H1 (cell line): ENCODE measurements around the gene SNTG2. TPM values are rescaled to one million over a fixed set of nuclear protein-coding genes. Genes with fewer than 3 reads are reported as not detected.

ENCODE experiments used
- ATF2 ChIP-seq: IDR thresholded peaks from 2 replicates; pipeline ENCODE4 v1.6.1; 2012; ENCODE audit warnings: low read length, inconsistent platforms
- EGR1 ChIP-seq: IDR thresholded peaks from 2 replicates; pipeline ENCODE4 v1.6.1; 2011; ENCODE audit warnings: low read depth, low read length, borderline replicate concordance
- TAF1 ChIP-seq: IDR thresholded peaks from 2 replicates; pipeline ENCODE4 v1.6.1; 2011; ENCODE audit warnings: mild to moderate bottlenecking, low read depth, low read length
- polyA plus RNA-seq, 7 experiments: library from polyadenylated mRNA; depleted of rRNA in 3 of 7; stranded (reverse) in 5 of 7; unstranded in 2 of 7; fragments of >200 nt in 5 of 7; fragments of 200-250 nt in 2 of 7; gene quantifications; 1 replicate in 5 of 7; 2 replicates in 1 of 7; 4 replicates in 1 of 7; pipeline versions ENCODE4 v1.2.1 to v1.2.3, GENCODE V29; 2011 to 2013; ENCODE audit warnings: missing spikeins in 2 of 7, mixed read lengths in 2 of 7
- total RNA-seq: library from RNA; stranded (reverse); fragmentation: NEBNext Ultra II Directional; extraction: Animal tissue kit (Norgen Biotek cat#: 25700); gene quantifications from 2 replicates; pipeline ENCODE4 v1.2.1, GENCODE V29; 2021

SNTG2 gene
- total and polyA plus RNA-seq, 2 of the 8 experiments (the other 6 are each of a cell fraction or from before 2014, with no cell fraction given) = 6.6 to 18.1 TPM

GRCh38 chr2:965640-966147 is 15.0 kb downstream of the SNTG2 start (continued):
- no peak for TF ChIP-seq TAF1
- no peak for TF ChIP-seq EGR1
- TF ChIP-seq ATF2 = no peak
